ENCODE results near the gene FUZ. TPM values are rescaled to one million over a fixed set of nuclear protein-coding genes. Genes with fewer than 3 reads are reported as not detected.

FUZ gene
- total and polyA plus RNA-seq, 2 of the 8 experiments (the other 6 are each of a cell fraction or from before 2014, with no cell fraction given), result 28.4 to 33.9 TPM

- Histone ChIP-seq H3K79me2 (ENCODE audit: control insufficient read depth in 1 of 2, insufficient read depth in 2 of 2, low read length in 2 of 2) (peaks cover 0 to 16% of the 10 kb centered on the region in 2 experiments; a peak in 3 of 4 replicates), H2BK5ac (ENCODE audit: low read depth, low read length) (peak within 1 kb of the TSS; percentile 98), H3K23me2 (ENCODE audit: low read depth, low read length) (peaks cover 2% of the 10 kb centered on the region), H3K79me1 (ENCODE audit: low read depth, low read length) (peaks cover 7% of the 10 kb centered on the region), H2BK12ac (ENCODE audit: low read depth, low read length) (peak within 1 kb of the TSS; percentile 93), H2BK20ac (ENCODE audit: low read length) (no peak within 1 kb of the TSS), H2AFZ (ENCODE audit: low read length) (peak within 1 kb of the TSS; percentile 93), H4K5ac (ENCODE audit: insufficient read length, low read depth, low read length) (peak within 1 kb of the TSS; percentile 96), H3K14ac (ENCODE audit: insufficient read length) (no peak within 1 kb of the TSS), H2BK15ac (ENCODE audit: low read length) (no peak within 1 kb of the TSS), H3K18ac (ENCODE audit: extremely low read depth, low read length) (peak within 1 kb of the TSS; percentile 81), H3K36me3 (ENCODE audit: control insufficient read depth in 2 of 4, insufficient read depth in 4 of 4, low read length in 3 of 4) (peaks cover 0 to 4% (median under 1%) of the 10 kb centered on the region in 4 experiments; a peak in 3 of 8 replicates), H3K9me3 (ENCODE audit: insufficient read depth in 2 of 2, low read depth in 1 of 2, low read length in 1 of 2) (no peaks in the 10 kb centered on the region), H3K4ac (replicated peaks; ENCODE audit: insufficient read length, low read depth, low read length) (peak within 1 kb of the TSS; percentile 81), H2AK5ac (ENCODE audit: low read depth, low read length) (no peak within 1 kb of the TSS; the same call in 1 of the 2 replicates), H4K8ac (ENCODE audit: extremely low read depth, insufficient read depth, low read length) (peak within 1 kb of the TSS; percentile 91), H4K91ac (replicated peaks; ENCODE audit: insufficient read length, low read length) (peak within 1 kb of the TSS; percentile 79), H3K9ac (replicated peaks in 1 of 4; ENCODE audit: extremely low read depth in 1 of 4, low read depth in 3 of 4, low read length in 3 of 4) (peak within 1 kb of the TSS; percentile 92 to 97 (median 94)), H3K4me2 (ENCODE audit: insufficient read depth in 1 of 2, low read depth in 2 of 2, low read length in 2 of 2) (peak within 1 kb of the TSS; percentile 58 to 78), H2BK120ac (replicated peaks; ENCODE audit: low read depth, low read length) (no peak within 1 kb of the TSS), H3K27me3 (replicated peaks in 1 of 4; ENCODE audit: control insufficient read depth in 3 of 4, extremely low read depth in 1 of 4, insufficient read depth in 3 of 4, low read length in 3 of 4) (no peaks in the 10 kb centered on the region), H4K20me1 (replicated peaks in 1 of 2; ENCODE audit: control insufficient read depth in 1 of 2, insufficient read depth in 2 of 2, low read length in 2 of 2) (peaks cover 0 to 1% of the 10 kb centered on the region in 2 experiments), H3K23ac (ENCODE audit: insufficient read length) (no peak within 1 kb of the TSS), H3K4me1 (replicated peaks in 1 of 4; ENCODE audit: control insufficient read depth in 3 of 4, insufficient read depth in 4 of 4, low read length in 3 of 4) (peaks cover 0 to 7% (median 4%) of the 10 kb centered on the region in 4 experiments; a peak in 3 of 7 replicates), H3K56ac (replicated peaks; ENCODE audit: insufficient read length, low read depth, low read length) (peak within 1 kb of the TSS; percentile 62), H3K4me3 (ENCODE audit: extremely low read depth in 1 of 4, insufficient read depth in 2 of 4, low read depth in 3 of 4, low read length in 4 of 4) (peak within 1 kb of the TSS; percentile 60 to 91 (median 82)), H3K27ac (ENCODE audit: low read depth, low read length) (peak within 1 kb of the TSS; percentile 91)
- POLR2A ChIA-PET (ENCODE audit: partially characterized antibody), result interaction anchor here (0.6 to 2.1 kb wide), 13 partner anchors 8 to 147 kb away, joined by 3 to 19 read pairs (median 4); partner anchors contain the start of genes AKT1S1, PTOV1 and TBC1D17
- CTCF ChIA-PET (ENCODE audit: partially characterized antibody), result interaction anchor here (0.8 kb wide), 1 partner anchor 12 kb away, joined by 3 read pairs; no protein-coding TSS in a partner anchor
- DNase-seq (ENCODE audit: low read depth in 1 of 2, low spot score in 2 of 2), result peak in 1 of 2 experiments; percentile 95
- no peak for FAIRE-seq
- whole genome bisulfite sequencing, 2 experiments (ENCODE audit: extremely low coverage in 1 of 2, insufficient coverage in 1 of 2, insufficient read length in 1 of 2, insufficient replicate concordance in 2 of 2, low coverage in 1 of 2, low lambda C conversion rate in 2 of 2, missing lambda C conversion rate in 1 of 2), result 2% methylated on average over 51 of the region's 57 CpGs; no CpG with 5 or more reads in 1 of the 2 experiments
- peak; percentile 75; the same call in 1 of the 2 replicates for TF ChIP-seq POLR2AphosphoS5 (IDR thresholded peaks at IDR 0.05; ENCODE audit: low read depth, low read length)
Observed at GRCh38 chr19:49817964-49818648, 5.0 kb upstream of the FUZ start, which contains the start of gene MED25. MED25 (plus strand) TSS chr19:49818289; CDS start chr19:49818342, 53 bp downstream.

Measured in H1 (cell line).